Measurements from ENCODE around the gene RNF157. TPM values are rescaled to one million over a fixed set of nuclear protein-coding genes. Genes with fewer than 3 reads are reported as not detected.

The RNF157 gene
- total and polyA plus RNA-seq, 2 of the 13 experiments (the other 11 are each of a cell fraction or from before 2014, with no cell fraction given) = 0.44 to 1.5 TPM

DNA sequence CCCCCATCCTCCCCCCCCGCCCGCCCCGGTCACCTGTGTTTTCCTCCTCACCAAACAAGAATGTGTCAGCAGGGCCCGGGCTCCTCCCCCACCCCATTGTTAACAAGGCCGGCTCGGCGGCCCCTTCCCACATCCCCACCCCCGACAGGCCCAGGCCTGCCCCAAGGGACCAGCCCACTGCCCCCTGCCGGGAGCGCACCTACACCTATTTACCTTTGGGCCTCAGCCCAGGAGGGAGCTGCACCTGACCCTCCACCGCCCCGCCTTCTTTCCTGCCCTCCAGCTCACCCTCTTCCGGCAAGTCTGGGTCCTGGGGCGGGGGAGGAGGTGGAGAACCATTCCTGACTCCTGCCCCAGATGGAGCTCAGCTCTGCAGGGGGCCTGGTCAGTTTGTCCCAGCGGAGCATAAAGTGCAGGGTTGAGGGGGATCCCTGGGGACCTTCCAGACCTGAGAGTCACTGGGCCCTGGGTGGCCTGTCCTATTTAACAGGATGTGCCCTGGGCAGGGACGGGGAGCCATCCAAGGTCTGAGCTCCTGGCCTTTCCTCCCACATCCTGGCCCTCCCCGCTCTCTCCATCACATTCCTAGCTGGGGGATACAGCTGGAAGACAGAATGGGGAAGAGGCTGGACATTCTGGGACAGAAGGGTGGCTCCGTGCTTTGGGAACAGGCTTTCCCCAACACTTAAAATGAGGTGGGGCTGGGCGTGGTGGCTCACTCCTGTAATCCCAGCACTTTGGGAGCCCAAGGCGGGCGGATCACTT, 107.5 kb downstream of the RNF157 start (continued):
- TF ChIP-seq, protein P1, sequence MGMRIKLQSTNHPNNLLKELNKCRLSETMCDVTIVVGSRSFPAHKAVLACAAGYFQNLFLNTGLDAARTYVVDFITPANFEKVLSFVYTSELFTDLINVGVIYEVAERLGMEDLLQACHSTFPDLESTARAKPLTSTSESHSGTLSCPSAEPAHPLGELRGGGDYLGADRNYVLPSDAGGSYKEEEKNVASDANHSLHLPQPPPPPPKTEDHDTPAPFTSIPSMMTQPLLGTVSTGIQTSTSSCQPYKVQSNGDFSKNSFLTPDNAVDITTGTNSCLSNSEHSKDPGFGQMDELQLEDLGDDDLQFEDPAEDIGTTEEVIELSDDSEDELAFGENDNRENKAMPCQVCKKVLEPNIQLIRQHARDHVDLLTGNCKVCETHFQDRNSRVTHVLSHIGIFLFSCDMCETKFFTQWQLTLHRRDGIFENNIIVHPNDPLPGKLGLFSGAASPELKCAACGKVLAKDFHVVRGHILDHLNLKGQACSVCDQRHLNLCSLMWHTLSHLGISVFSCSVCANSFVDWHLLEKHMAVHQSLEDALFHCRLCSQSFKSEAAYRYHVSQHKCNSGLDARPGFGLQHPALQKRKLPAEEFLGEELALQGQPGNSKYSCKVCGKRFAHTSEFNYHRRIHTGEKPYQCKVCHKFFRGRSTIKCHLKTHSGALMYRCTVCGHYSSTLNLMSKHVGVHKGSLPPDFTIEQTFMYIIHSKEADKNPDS (CRISPR knock-in tag; IDR thresholded peaks at IDR 0.05) = no peak
- TF ChIP-seq ATF7 (IDR thresholded peaks at IDR 0.05) (no peak), ATF7 (CRISPR knock-in tag; IDR thresholded peaks at IDR 0.05) (no peak), TCF7L2 (IDR thresholded peaks at IDR 0.05; ENCODE audit: low read depth, low read length) (no peak), ZBTB42 (CRISPR knock-in tag; IDR thresholded peaks at IDR 0.05) (no peak), NFE2 (CRISPR knock-in tag; IDR thresholded peaks at IDR 0.05) (no peak), ADNP (CRISPR knock-in tag; IDR thresholded peaks at IDR 0.05) (no peak), ZNF317 (CRISPR knock-in tag; IDR thresholded peaks at IDR 0.05) (no peak; the same call in 1 of the 2 replicates), NFYB (CRISPR knock-in tag; IDR thresholded peaks at IDR 0.05) (no peak), GFI1 (CRISPR knock-in tag; IDR thresholded peaks at IDR 0.05; ENCODE audit: borderline replicate concordance) (no peak), ZNF530 (CRISPR knock-in tag; IDR thresholded peaks at IDR 0.05; ENCODE audit: low read depth) (no peak), IKZF4 (CRISPR knock-in tag; IDR thresholded peaks at IDR 0.05; ENCODE audit: borderline replicate concordance, low read depth, not compliant biosample characterization) (no peak), TAF15 (IDR thresholded peaks at IDR 0.05; ENCODE audit: low read depth, low read length, poor library complexity, severe bottlenecking) (no peak), AKAP8 (CRISPR knock-in tag; IDR thresholded peaks at IDR 0.05) (no peak), ZNF768 (CRISPR knock-in tag; IDR thresholded peaks at IDR 0.05) (no peak), KLF11 (CRISPR knock-in tag; IDR thresholded peaks at IDR 0.05) (no peak), HOXA5 (CRISPR knock-in tag; IDR thresholded peaks at IDR 0.05) (no peak)
- TF ChIP-seq, protein P2, sequence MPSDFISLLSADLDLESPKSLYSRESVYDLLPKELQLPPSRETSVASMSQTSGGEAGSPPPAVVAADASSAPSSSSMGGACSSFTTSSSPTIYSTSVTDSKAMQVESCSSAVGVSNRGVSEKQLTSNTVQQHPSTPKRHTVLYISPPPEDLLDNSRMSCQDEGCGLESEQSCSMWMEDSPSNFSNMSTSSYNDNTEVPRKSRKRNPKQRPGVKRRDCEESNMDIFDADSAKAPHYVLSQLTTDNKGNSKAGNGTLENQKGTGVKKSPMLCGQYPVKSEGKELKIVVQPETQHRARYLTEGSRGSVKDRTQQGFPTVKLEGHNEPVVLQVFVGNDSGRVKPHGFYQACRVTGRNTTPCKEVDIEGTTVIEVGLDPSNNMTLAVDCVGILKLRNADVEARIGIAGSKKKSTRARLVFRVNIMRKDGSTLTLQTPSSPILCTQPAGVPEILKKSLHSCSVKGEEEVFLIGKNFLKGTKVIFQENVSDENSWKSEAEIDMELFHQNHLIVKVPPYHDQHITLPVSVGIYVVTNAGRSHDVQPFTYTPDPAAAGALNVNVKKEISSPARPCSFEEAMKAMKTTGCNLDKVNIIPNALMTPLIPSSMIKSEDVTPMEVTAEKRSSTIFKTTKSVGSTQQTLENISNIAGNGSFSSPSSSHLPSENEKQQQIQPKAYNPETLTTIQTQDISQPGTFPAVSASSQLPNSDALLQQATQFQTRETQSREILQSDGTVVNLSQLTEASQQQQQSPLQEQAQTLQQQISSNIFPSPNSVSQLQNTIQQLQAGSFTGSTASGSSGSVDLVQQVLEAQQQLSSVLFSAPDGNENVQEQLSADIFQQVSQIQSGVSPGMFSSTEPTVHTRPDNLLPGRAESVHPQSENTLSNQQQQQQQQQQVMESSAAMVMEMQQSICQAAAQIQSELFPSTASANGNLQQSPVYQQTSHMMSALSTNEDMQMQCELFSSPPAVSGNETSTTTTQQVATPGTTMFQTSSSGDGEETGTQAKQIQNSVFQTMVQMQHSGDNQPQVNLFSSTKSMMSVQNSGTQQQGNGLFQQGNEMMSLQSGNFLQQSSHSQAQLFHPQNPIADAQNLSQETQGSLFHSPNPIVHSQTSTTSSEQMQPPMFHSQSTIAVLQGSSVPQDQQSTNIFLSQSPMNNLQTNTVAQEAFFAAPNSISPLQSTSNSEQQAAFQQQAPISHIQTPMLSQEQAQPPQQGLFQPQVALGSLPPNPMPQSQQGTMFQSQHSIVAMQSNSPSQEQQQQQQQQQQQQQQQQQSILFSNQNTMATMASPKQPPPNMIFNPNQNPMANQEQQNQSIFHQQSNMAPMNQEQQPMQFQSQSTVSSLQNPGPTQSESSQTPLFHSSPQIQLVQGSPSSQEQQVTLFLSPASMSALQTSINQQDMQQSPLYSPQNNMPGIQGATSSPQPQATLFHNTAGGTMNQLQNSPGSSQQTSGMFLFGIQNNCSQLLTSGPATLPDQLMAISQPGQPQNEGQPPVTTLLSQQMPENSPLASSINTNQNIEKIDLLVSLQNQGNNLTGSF (CRISPR knock-in tag; IDR thresholded peaks at IDR 0.05) = no peak
- TF ChIP-seq, protein P3, sequence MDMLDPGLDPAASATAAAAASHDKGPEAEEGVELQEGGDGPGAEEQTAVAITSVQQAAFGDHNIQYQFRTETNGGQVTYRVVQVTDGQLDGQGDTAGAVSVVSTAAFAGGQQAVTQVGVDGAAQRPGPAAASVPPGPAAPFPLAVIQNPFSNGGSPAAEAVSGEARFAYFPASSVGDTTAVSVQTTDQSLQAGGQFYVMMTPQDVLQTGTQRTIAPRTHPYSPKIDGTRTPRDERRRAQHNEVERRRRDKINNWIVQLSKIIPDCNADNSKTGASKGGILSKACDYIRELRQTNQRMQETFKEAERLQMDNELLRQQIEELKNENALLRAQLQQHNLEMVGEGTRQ (IDR thresholded peaks at IDR 0.05; ENCODE audit: low read depth, low read length) = no peak
- TF ChIP-seq, protein P3 (CRISPR knock-in tag; IDR thresholded peaks at IDR 0.05; ENCODE audit: borderline replicate concordance) = no peak
- TF ChIP-seq, protein P4, sequence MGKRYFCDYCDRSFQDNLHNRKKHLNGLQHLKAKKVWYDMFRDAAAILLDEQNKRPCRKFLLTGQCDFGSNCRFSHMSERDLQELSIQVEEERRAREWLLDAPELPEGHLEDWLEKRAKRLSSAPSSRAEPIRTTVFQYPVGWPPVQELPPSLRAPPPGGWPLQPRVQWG (CRISPR knock-in tag; IDR thresholded peaks at IDR 0.05; ENCODE audit: borderline replicate concordance, low read depth) = no peak
